GM19468 (cell line): Measurements from ENCODE around the gene MYEOV.

Experiments used
- ATAC-seq: cut with Tn5 transposase; IDR thresholded peaks from one replicate; pipeline ENCODE4 v1.9.1; 2021; ENCODE audit warnings: mild to moderate bottlenecking, moderate library complexity, moderate number of reproducible peaks; ENCODE audit not compliant: unreplicated experiment; ENCODE audit errors: extremely low read depth

Gene MYEOV

GRCh38 chr11:69265210-69265609 lies 28.7 kb upstream of the MYEOV start:
- no peak for ATAC-seq

DNA sequence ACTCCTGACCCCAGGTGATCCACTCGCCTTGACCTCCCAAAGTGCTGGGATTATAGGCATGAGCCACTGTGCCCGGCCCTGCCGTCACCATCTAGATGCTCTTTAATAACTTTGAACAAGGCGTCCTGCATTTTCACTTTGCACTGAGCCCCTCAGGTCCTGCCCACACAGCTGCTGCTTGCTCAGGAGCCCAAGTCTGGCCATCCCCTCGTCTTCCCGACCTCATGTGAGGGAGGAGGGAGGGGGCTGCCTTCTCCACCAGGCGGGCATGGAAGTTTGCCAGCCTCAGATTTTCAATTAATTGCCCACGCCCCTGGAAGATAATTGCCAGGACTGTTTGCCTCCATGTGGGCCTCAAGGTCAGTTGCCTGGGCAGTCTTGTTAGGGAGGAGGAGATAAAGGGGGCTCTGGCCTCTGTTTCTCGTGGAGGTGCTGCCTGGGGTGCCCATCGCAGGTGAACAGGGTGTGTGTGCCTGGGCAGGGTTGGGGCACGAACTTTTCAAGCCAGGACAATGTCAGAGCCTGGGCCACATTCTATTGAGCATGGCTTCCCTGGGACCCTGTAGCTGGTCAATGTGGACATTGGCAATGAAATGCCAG lies 27.9 kb upstream of the MYEOV start:
- ATAC-seq: no peak

DNA sequence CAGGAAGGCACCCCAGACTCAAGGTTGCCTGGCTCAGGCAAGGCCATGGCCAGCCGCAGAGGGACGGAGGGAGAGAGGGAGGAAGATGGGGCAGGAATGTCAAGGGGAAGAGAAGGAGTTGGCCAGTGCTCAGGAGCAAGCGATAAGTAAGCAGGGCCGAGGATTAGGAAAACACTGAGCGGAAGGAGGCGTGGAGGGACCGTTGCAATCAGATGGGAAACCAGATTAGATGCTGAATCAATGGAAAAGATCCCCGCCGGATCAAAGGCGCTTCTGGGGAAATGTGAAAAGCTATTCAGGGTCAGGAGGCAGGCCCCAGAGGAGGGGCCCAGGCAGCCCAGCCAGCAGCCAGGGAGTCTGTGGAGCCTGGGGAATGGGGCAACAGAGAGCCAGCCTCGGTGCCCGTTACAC lies 26.6 kb upstream of the MYEOV start:
- ATAC-seq: no peak

GRCh38 chr11:69268911-69269310 lies 25.0 kb upstream of the MYEOV start:
- no peak for ATAC-seq

DNA sequence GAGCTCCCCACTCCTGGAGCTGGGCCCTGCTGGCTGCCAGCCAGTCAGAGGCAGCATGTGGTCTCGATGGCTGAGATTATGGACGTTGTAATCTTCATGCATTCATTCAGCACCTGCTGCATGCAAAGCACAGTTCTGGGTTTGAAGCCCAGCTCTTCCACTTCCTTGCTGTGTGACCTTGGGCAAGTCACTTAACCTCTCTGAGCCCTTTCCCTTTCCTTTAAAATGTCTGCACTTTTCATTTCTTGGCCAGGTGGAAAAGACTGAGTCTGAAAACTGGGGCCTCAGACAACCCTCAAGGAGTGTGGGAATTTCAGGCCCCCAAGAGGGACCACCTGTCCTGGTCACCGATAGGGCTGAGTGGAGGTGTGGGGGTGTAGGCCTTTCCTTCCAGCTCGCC lies 24.6 kb upstream of the MYEOV start:
- no peak for ATAC-seq

DNA sequence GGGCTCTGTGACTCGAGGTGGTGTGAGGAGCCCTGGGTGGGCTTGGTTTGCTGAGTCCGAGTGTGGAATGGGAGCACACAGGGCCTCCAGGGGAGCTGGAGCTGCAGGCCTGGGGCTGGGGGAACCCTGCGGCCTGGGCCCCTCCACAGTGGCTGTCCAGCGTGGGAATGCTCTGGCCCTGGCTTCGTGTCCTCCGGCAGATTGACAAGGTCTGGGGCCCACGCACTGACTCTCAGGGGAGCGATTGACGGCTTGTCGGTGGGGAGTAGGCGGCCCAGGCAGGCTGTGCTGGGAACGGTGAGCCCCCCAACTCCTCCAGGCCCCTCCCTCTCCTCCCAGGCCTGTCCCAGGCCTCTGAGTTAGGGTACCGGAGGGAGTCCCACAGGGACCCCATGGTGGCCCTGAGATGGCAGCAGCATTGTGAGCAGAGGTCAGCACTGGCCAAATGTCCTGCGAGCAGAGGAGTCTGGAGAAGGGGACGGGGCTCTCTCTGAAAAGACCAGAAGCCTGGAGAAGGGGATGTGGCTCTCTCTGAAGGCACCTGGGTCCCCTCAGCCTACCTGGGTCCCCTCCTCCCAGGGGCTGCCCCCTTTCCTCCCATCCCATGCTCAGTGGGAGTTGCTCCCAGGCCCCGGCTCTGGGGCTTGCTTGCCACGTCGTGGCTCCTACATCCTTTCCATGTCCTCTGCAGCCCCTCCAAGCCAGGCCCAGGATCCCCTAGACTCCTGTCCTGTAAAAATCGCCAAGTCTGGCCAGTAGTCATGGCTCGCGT lies 23.8 kb upstream of the MYEOV start:
- no peak for ATAC-seq

DNA sequence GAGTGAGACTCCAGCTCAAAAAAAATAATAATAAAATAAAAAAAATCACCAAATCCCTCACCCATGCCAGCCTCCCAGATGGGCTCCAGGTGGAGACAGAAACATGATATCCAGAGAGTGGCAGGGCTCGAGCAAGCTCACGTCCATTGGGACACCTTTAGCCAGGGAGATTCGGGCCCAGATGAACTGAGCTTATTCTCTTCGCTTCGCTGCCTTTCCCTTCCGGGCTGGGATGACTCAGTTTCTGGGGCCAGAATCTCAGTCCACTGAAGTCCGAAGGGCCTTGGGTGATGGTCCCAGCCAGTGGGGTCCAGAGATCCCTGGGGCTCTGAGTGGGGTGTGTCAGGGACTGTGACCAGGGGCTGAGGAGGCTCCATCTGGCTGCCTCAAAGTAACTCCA lies 23.0 kb upstream of the MYEOV start:
- ATAC-seq: no peak

GRCh38 chr11:69272055-69272454 lies 21.9 kb upstream of the MYEOV start:
- no peak for ATAC-seq

GRCh38 chr11:69272831-69273485 lies 21.0 kb upstream of the MYEOV start:
- ATAC-seq: no peak

DNA sequence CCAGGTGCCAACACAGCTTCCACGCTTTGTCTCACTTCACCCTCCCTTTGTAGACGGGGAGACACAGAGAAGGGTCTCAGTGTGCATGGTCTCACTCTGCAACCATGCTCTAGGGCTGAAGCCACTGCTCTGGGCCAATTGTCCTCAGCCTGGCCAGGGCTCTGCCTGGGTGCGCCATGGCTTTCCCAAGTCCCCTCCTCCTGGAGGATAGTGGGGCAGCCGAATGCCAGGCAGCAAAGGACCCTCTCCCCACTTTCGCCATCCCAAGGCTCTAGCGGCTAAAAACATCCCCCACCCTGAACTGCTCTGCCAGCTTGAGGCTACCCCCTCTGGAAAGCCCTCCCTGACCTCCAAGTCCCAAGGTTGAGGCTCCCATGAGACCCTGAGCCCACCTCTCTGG lies 20.4 kb upstream of the MYEOV start:
- ATAC-seq: no peak

DNA sequence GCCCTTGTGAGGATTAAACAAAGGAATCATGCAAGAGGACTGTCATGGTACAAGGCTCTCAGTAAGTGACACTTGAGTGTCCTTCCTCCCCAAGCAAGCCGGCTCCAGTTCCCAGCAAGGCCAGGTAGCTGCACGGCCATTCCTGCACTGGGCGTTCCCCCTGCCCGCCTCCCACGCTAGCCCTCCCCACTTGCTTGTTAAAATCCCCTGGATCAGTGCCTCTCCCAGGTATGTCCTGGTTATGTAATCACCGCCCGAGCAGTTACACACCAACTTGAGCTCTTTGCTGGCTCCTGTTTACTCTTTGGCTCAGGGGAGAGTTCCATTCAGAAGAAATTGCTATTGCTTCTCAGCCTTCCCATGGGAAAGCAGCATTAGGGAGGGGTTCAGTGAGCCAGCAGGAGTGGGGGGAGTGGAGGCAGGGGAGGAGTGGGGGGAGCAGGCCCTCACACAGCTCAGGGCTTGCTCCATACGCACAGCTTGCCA lies 19.4 kb upstream of the MYEOV start:
- no peak for ATAC-seq

GRCh38 chr11:69275178-69275577 lies 18.8 kb upstream of the MYEOV start:
- no peak for ATAC-seq

- ATAC-seq: no peak
These were observed 17.8 kb upstream of the MYEOV start for GRCh38 chr11:69276165-69276564.

- no peak for ATAC-seq
These were observed 16.7 kb upstream of the MYEOV start for GRCh38 chr11:69277074-69277809.

DNA sequence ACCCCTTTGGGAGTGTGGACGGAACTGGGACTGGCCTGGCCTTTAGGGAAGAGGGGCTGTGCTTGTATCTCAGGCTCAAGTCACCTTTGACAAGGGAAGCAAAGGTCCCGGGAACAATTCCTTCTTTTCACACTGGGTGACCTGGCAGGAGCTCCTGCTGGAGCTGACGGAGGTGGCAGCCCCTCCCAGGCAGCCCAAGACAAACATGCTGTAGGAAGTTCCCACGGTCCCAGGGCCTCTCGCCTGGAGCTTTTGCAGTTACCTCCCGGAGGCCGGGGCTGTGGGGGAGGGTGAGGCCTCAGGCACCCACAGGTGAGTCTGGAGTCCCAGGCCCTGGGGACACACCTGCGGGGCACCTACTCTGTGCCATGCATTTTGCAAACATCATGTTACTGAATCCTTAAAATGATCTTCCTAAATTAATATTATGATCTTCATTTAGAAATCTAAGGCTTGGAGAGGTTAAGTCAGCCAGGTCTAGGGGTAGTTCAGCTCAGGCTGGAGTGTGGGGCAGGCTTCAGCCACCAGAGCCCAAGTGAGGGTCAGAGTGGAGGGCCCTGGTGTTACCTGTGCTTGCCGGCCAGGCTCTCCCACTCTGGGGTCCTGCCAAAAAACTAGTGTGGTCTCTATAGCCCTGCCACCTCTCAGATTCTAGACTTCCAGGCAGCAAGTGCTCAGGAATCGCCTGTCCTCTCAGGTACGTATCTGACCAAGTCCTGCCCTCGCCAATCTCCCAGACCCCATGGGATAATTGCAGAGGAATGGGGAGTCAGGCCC lies 15.7 kb upstream of the MYEOV start:
- ATAC-seq: no peak

GRCh38 chr11:69280451-69280850 lies 13.5 kb upstream of the MYEOV start:
- ATAC-seq: no peak

GRCh38 chr11:69280994-69281393 lies 13.0 kb upstream of the MYEOV start:
- no peak for ATAC-seq

DNA sequence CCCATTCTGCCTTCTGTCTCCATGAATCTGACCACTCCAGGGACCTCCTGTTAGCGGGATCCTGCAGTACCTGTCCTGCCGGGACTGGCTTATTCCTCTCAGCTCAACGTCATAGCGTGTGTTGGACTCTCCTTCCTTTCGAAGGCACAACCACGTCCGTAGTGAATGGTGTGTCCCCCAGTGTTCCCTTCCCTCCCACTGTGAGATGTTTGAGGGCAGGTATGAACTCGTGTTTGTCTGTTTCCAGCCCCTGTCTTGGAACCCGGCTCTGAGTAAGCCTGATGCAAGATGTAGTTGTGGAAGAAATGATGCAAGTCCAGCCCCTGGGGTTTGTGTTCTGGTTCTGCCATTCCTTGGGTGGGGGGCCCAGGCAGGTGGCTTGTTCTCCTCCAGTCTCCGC lies 10.5 kb upstream of the MYEOV start:
- ATAC-seq: no peak

DNA sequence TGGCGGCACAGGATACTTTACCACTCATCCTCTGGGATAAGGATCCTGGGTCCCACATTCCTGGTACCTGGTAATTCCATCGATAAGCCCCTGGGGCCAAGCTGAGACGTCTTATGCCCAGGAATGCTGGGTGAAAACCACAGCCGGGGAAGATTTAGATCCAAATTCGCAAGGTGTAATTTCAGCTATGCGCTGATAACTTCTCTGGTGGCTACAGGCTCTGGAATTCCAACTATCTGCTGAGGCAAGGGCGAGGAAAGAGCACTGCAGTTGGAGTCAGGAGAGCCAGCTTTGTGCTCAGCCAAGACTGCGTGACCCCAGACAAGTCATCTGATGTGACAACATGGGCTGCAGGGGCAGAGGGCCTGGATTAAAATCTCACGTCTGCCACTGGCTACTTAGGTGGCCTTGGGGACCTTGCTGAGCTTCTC lies 9.9 kb upstream of the MYEOV start:
- no peak for ATAC-seq

DNA sequence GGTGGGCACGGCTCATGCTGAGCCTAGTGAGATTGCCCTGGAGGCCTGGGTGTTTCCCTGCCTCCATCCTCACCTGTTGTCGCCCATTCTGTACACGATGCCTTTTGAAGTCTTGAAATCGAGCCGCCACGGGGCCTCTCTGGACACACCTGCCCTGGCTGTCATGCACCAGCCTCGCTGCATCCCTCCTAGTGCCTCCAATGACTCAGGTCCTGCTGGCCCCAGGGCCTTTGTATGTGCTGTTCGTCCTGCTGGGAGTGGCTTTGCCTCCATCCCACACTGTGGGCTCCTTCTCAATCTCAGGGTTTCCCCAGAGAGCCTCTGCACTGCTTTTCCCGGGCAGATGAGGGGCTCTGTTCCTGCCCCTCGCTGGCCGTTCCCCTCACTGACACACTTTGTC lies 8.9 kb upstream of the MYEOV start:
- ATAC-seq: no peak
